HS-27A (cell line): ENCODE measurements around the gene GLB1L2.

Experiments
- DNase-seq: peaks from one replicate; pipeline ENCODE4 v3.0.0-alpha.2; 2012; ENCODE audit warnings: low read depth, missing footprints

The GLB1L2 gene

DNA sequence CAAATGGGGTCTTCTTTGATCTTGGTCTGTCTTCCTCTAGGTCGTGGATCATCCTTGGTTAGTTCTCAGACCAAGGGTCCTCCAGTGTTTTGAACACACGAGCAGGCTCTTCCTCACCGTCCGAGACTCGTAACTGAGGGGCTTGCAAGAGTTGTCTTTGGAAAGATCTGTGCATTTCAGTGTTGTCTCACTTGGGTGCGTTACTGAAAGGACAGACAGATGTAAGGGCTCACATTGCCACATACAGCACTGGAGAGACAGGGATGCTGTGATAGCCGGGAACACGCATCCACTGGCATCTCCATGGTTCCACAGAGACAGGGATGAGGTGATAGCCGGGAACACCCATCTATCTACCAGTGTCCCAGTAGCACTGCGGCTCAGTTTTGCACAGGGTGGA, 15.7 kb downstream of the GLB1L2 start:
- DNase-seq = no peak

- DNase-seq = no peak
Measured at GRCh38 chr11:134349109-134349801, 17.5 kb downstream of the GLB1L2 start.

DNA sequence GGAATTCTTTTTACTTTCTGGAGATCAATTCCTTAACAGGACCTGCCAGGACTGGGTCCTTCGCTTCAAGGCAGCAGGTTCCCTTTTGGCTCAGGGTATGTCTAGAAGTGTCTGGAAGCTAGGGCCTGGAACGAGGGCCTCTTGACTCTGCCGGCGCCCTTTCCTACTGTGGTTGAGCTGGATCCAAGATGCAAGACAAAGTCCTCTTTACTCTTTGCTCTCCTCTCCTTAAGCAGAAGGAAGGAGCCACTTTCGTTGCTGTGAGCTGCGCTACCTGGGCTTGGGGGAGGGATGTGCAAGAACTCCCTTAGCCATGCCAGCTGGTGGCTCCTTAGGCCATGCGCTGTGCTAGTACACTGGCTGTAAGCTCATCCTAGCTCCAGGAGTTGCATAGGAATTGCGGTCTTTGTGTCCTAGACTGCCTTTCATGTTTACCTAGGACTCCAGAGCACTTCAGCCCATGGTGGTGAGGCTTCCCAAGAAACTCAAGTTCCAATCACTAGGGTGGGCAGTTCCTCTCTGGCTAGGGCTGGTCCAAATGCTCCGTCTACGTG, 18.1 kb downstream of the GLB1L2 start:
- no peak for DNase-seq

DNA sequence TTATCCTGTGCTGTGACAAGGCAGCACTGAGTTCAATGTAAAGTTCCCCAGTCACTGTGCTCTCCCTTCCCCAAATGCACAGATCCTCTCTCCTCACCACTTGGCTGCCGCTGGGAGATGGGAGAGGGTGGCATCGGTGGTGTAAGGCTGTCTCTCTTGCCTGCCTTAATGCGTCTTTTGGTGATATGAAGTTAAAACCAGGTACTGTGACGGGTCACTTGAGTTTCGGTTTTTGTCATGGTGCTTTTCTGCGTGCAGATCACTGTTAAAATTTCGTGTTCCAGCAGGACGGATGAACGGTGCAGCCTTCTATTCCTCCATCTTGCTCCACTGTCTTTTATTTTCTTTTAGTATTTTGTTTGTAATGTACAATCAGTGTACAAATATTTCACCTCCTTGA, 18.6 kb downstream of the GLB1L2 start:
- DNase-seq = no peak

- no peak for DNase-seq
Measured at GRCh38 chr11:134352111-134352510, 20.3 kb downstream of the GLB1L2 start.

- DNase-seq = no peak
Measured at GRCh38 chr11:134355136-134355535, 23.3 kb downstream of the GLB1L2 start.

DNA sequence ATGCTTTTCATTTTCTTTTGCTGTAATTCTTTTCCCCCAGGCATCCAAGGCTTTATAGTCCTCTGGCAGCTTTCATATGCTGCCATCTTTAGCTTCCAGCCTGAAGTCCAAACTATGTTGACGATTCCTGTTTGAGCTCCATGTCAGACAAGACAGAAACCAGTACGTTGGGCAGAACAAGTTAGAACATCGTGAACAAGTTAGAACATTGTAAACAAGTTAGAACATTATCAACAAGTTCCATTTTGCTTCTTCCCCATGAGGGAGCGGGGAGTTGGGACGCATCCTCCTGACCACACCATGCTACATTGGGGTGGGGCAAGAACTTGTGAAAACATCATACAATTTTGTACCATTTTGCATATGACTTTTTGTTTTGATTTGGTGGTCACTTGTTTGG, 23.9 kb downstream of the GLB1L2 start:
- no peak for DNase-seq

GRCh38 chr11:134356656-134357544, 25.1 kb downstream of the GLB1L2 start:
- no peak for DNase-seq

GRCh38 chr11:134357545-134357839, 25.7 kb downstream of the GLB1L2 start:
- DNase-seq = no peak

GRCh38 chr11:134358165-134358855, 26.5 kb downstream of the GLB1L2 start:
- DNase-seq = no peak

GRCh38 chr11:134358856-134359490, 27.2 kb downstream of the GLB1L2 start:
- DNase-seq = no peak

- DNase-seq = no peak
Measured at GRCh38 chr11:134359646-134360045, 27.9 kb downstream of the GLB1L2 start.

- DNase-seq = no peak
Measured at GRCh38 chr11:134360050-134360835, 28.5 kb downstream of the GLB1L2 start.

- no peak for DNase-seq
Measured at GRCh38 chr11:134361661-134362060, 29.9 kb downstream of the GLB1L2 start.

DNA sequence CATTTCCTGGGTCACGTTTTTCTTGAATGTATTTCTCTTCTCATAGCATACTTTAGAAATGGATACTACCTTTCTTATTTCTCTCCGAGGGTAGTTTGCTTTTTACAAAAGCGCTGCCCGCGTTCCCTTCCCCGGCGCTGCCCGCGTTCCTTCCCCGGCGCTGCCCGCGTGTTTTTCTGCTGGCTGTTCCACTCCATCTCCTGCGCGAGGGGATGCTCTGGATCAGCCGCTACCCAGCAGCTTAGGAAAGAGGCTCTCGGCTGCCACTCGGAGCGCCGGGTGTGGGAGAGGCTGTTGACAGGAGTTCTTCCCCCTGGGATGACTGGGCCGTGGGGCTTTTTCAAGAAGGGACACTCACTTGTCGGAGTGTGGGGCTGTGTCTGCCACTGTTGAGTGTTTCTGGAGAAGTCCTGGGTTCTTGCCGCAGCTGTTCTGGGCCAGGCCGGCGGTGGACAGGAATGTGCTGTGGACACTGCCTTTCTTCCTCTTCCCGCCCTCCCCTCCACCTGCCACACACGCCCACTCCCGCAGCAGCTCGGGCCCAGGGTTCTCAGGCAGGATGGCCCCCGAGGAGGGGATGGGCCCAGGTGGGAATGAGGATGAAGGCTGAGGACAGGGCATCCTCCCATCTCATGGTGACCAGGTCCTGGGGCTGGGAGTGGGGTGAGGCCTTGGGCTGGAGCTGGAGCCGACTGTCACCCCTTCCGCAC, 30.6 kb downstream of the GLB1L2 start:
- no peak for DNase-seq

DNA sequence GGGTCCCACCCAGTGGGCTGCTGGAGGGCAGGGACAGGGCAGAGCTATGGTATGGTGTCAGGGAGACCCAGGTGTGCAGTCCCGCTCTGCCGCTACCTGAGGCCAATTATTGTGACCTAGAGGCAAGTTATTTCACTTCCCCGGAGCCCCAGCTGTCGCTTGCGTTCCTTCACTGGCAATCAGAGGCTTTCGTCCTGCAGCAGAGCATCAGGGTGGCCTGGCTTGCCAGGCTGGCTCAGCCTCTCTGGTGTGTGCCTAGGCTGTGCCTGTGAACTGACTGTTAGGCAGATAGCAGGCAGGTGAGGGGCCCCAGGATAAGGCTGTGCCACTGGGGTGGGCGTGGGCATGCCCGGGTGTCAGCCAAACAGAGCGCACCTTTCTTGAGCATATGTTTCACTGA, 31.4 kb downstream of the GLB1L2 start:
- DNase-seq = no peak

DNA sequence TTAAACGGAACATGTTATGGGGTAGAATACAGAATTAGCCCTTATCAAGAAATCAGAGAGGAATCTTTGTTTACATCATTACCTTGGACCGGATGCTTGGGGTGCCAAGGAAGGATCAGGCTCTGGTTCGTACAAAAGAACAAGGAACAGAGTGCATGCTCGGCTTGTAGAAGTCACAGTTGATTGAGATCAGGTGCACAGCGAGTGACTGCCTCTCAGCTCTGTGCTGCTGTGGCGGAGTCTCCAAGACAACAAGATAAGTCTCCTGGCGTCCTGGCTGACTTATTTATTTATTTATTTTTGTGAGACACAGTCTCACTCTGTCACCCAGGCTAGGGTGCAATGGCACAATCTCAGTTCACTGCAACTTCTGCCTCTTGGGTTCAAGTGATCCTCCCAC, 31.8 kb downstream of the GLB1L2 start:
- DNase-seq = no peak

GRCh38 chr11:134364261-134364660, 32.5 kb downstream of the GLB1L2 start:
- no peak for DNase-seq

GRCh38 chr11:134365011-134365925, 33.5 kb downstream of the GLB1L2 start:
- no peak for DNase-seq

DNA sequence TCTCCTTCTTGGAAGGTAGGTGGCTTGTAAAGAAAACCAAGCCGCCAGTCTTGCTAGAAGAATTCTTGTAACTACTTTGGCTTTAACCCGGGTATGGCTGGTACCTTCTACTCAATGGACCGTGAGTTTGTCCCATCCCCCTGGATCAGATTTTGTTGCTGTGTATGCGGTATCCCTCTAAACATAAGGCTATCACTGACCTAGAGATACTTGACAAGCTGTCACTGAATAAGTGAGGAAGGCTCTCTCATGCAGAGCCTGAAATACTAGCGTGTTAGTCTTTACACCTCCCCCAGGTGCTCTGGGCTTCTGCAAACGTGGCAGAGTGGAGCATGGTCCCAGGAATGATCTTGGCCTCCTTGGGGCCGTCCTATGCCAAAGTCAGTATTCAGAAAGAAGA, 34.5 kb downstream of the GLB1L2 start:
- DNase-seq = no peak
